NCI-H2196 (cell line): ENCODE results near the gene SLC27A6.
"Not testable (repeated sequence)": the region's sequence is repeated elsewhere in the genome, so short reads cannot be mapped to it uniquely, and the experiment has no call there.

ENCODE experiments used
- DNase-seq: peaks from one replicate; lab custom pipeline; 2025; ENCODE audit not compliant: unreplicated experiment; lab: John Stamatoyannopoulos, UW

SLC27A6 gene

GRCh38 chr5:128988476-128988875 lies 23.2 kb downstream of the SLC27A6 start:
- no peak for DNase-seq

- no peak for DNase-seq
These were observed 36.7 kb downstream of the SLC27A6 start for GRCh38 chr5:129001841-129002526.

- no peak for DNase-seq
These were observed 37.2 kb downstream of the SLC27A6 start for GRCh38 chr5:129002527-129002842.

GRCh38 chr5:129003232-129003631 lies 37.9 kb downstream of the SLC27A6 start:
- DNase-seq: no peak

GRCh38 chr5:129014185-129014584 lies 48.9 kb downstream of the SLC27A6 start:
- DNase-seq: no peak

GRCh38 chr5:129018837-129019236 lies 53.5 kb downstream of the SLC27A6 start:
- DNase-seq: no peak

- DNase-seq: no peak
These were observed 54.2 kb downstream of the SLC27A6 start for GRCh38 chr5:129019401-129019908.

- DNase-seq: no peak
These were observed 55.4 kb downstream of the SLC27A6 start for GRCh38 chr5:129020683-129021082.

- no peak for DNase-seq
These were observed 56.5 kb downstream of the SLC27A6 start for GRCh38 chr5:129021744-129022143.

GRCh38 chr5:129022599-129022998 lies 57.3 kb downstream of the SLC27A6 start:
- DNase-seq: no peak

GRCh38 chr5:129027260-129027659 lies 62.0 kb downstream of the SLC27A6 start:
- DNase-seq: no peak

GRCh38 chr5:129031886-129032683 lies 66.8 kb downstream of the SLC27A6 start:
- no peak for DNase-seq

- not testable (repeated sequence) for DNase-seq
These were observed 71.0 kb downstream of the SLC27A6 start for GRCh38 chr5:129036257-129036656.

GRCh38 chr5:129041196-129041881 lies 76.1 kb downstream of the SLC27A6 start:
- no peak for DNase-seq

- no peak for DNase-seq
These were observed 77.0 kb downstream of the SLC27A6 start for GRCh38 chr5:129042306-129042705.

GRCh38 chr5:129043894-129044293 lies 78.6 kb downstream of the SLC27A6 start:
- no peak for DNase-seq

- DNase-seq: no peak
These were observed 80.9 kb downstream of the SLC27A6 start for GRCh38 chr5:129046151-129046550.

GRCh38 chr5:129048509-129048908 lies 83.2 kb downstream of the SLC27A6 start:
- DNase-seq: no peak

- no peak for DNase-seq
These were observed 84.0 kb downstream of the SLC27A6 start for GRCh38 chr5:129049126-129049799.

- no peak for DNase-seq
These were observed 86.0 kb downstream of the SLC27A6 start for GRCh38 chr5:129051283-129051682.

- DNase-seq: no peak
These were observed 88.2 kb downstream of the SLC27A6 start for GRCh38 chr5:129053438-129053837.
